HEK293 (cell line): ENCODE results near the gene DNAJA3.
A peak's percentile ranks its signal among the peaks of the same experiment; 100 is the strongest.

Source experiments
- GLI4 ChIP-seq: fragments of 450-650 bp; formaldehyde crosslinking; IDR thresholded peaks from 2 replicates; pipeline ENCODE4 v1.5.1; 2016; ENCODE audit warnings: missing biosample characterization, missing genetic modification characterization
- GLIS2 ChIP-seq: fragments of 450-650 bp; formaldehyde crosslinking; IDR thresholded peaks from 2 replicates; pipeline ENCODE4 v1.5.1; 2016; ENCODE audit warnings: missing biosample characterization, missing genetic modification characterization
- HOXD13 ChIP-seq: sonication (generic); formaldehyde crosslinking; IDR thresholded peaks from 2 replicates; pipeline ENCODE4 v1.8.0; 2022; ENCODE audit warnings: missing genetic modification reagents, borderline replicate concordance
- MYNN ChIP-seq: fragments of 450-650 bp; formaldehyde crosslinking; IDR thresholded peaks from 2 replicates; pipeline ENCODE4 v1.5.1; 2016; ENCODE audit warnings: missing biosample characterization, missing genetic modification characterization, borderline replicate concordance
- OSR2 ChIP-seq: fragments of 450-650 bp; formaldehyde crosslinking; IDR thresholded peaks from 2 replicates; pipeline ENCODE4 v1.5.1; 2016; ENCODE audit warnings: missing biosample characterization, missing genetic modification characterization
- OVOL3 ChIP-seq: fragments of 450-650 bp; formaldehyde crosslinking; IDR thresholded peaks from 2 replicates; pipeline ENCODE4 v1.5.1; 2016; ENCODE audit warnings: missing biosample characterization, missing genetic modification characterization
- PRDM1 ChIP-seq: fragments of 450-650 bp; formaldehyde crosslinking; IDR thresholded peaks from 2 replicates; pipeline ENCODE4; 2016; ENCODE audit warnings: missing biosample characterization, missing genetic modification characterization
- PRDM10 ChIP-seq: fragments of 450-650 bp; formaldehyde crosslinking; IDR thresholded peaks from 2 replicates; pipeline ENCODE4 v1.5.1; 2016; ENCODE audit warnings: missing biosample characterization, missing genetic modification characterization
- RBAK ChIP-seq: fragments of 450-650 bp; formaldehyde crosslinking; IDR thresholded peaks from 2 replicates; pipeline ENCODE4 v1.5.1; 2016; ENCODE audit warnings: missing biosample characterization, missing genetic modification characterization
- SETDB1 ChIP-seq: IDR thresholded peaks from one replicate; pipeline ENCODE4 v1.6.1; 2017; ENCODE audit warnings: mild to moderate bottlenecking, low read length, moderate library complexity, mixed read lengths; ENCODE audit not compliant: insufficient read length
- YY2 ChIP-seq: fragments of 450-650 bp; formaldehyde crosslinking; IDR thresholded peaks from 2 replicates; pipeline ENCODE4 v1.5.1; 2016; ENCODE audit warnings: missing biosample characterization, missing genetic modification characterization
- ZBTB6 ChIP-seq: fragments of 450-650 bp; formaldehyde crosslinking; IDR thresholded peaks from 2 replicates; pipeline ENCODE4 v1.5.1; 2017; ENCODE audit warnings: missing biosample characterization, missing genetic modification characterization
- ZFP3 ChIP-seq: fragments of 450-650 bp; formaldehyde crosslinking; IDR thresholded peaks from 2 replicates; pipeline ENCODE4 v1.5.1; 2016; ENCODE audit warnings: low read depth, missing biosample characterization, missing genetic modification characterization
- ZNF157 ChIP-seq: fragments of 450-650 bp; formaldehyde crosslinking; IDR thresholded peaks from 2 replicates; pipeline ENCODE4 v1.5.1; 2016; ENCODE audit warnings: missing biosample characterization, missing genetic modification characterization
- ZNF221 ChIP-seq: fragments of 450-650 bp; formaldehyde crosslinking; IDR thresholded peaks from 2 replicates; pipeline ENCODE4 v1.5.1; 2017; ENCODE audit warnings: missing biosample characterization, missing genetic modification characterization, borderline replicate concordance
- ZNF239 ChIP-seq: fragments of 450-650 bp; formaldehyde crosslinking; IDR thresholded peaks from 2 replicates; pipeline ENCODE4 v1.5.1; 2016; ENCODE audit warnings: missing biosample characterization, missing genetic modification characterization
- ZNF335 ChIP-seq: fragments of 450-650 bp; formaldehyde crosslinking; conservative IDR thresholded peaks from 2 replicates; pipeline ENCODE4 v1.5.1; 2016; ENCODE audit warnings: missing biosample characterization, missing genetic modification characterization
- ZNF366 ChIP-seq: fragments of 450-650 bp; formaldehyde crosslinking; conservative IDR thresholded peaks from 2 replicates; pipeline ENCODE4 v1.5.1; 2016; ENCODE audit warnings: missing biosample characterization, missing genetic modification characterization
- ZNF394 ChIP-seq: fragments of 450-650 bp; formaldehyde crosslinking; IDR thresholded peaks from 2 replicates; pipeline ENCODE4 v1.5.1; 2016; ENCODE audit warnings: missing biosample characterization, missing genetic modification characterization, mild to moderate bottlenecking, moderate library complexity, borderline replicate concordance
- ZNF501 ChIP-seq: fragments of 450-650 bp; formaldehyde crosslinking; IDR thresholded peaks from 2 replicates; pipeline ENCODE4 v1.5.1; 2016; ENCODE audit warnings: missing biosample characterization, missing genetic modification characterization
- ZNF510 ChIP-seq: fragments of 450-650 bp; formaldehyde crosslinking; IDR thresholded peaks from 2 replicates; pipeline ENCODE4 v1.5.1; 2018; ENCODE audit warnings: mild to moderate bottlenecking, missing genetic modification characterization, missing biosample characterization; ENCODE audit not compliant: insufficient replicate concordance
- ZNF555 ChIP-seq: fragments of 450-650 bp; formaldehyde crosslinking; conservative IDR thresholded peaks from 2 replicates; pipeline ENCODE4 v1.5.1; 2017; ENCODE audit warnings: missing biosample characterization, mild to moderate bottlenecking, missing genetic modification characterization, inconsistent platforms
- ZNF558 ChIP-seq: fragments of 450-650 bp; formaldehyde crosslinking; IDR thresholded peaks from 2 replicates; pipeline ENCODE4 v1.5.1; 2016; ENCODE audit warnings: missing biosample characterization, missing genetic modification characterization
- ZNF623 ChIP-seq: fragments of 450-650 bp; formaldehyde crosslinking; IDR thresholded peaks from 2 replicates; pipeline ENCODE4 v1.5.1; 2016; ENCODE audit warnings: missing biosample characterization, missing genetic modification characterization
- ZNF626 ChIP-seq: fragments of 450-650 bp; sonication (Bioruptor Pico); formaldehyde crosslinking; IDR thresholded peaks from 2 replicates; pipeline ENCODE4 v1.5.1; 2018; ENCODE audit warnings: missing biosample characterization, missing genetic modification characterization, inconsistent platforms
- ZNF677 ChIP-seq: fragments of 450-650 bp; IDR thresholded peaks from 2 replicates; pipeline ENCODE4 v1.5.0; 2018; ENCODE audit warnings: missing biosample characterization, mild to moderate bottlenecking, missing genetic modification characterization, moderate library complexity
- ZNF843 ChIP-seq: fragments of 450-650 bp; formaldehyde crosslinking; IDR thresholded peaks from 2 replicates; pipeline ENCODE4 v1.5.1; 2016; ENCODE audit warnings: missing biosample characterization, missing genetic modification characterization
- ZSCAN16 ChIP-seq: fragments of 450-650 bp; formaldehyde crosslinking; IDR thresholded peaks from 2 replicates; pipeline ENCODE4 v1.5.1; 2016; ENCODE audit warnings: missing biosample characterization, missing genetic modification characterization
- TF ChIP-seq, protein P1 (sequence below): fragments of 450-650 bp; formaldehyde crosslinking; IDR thresholded peaks from 2 replicates; pipeline ENCODE4 v1.5.1; 2016; ENCODE audit warnings: missing biosample characterization, missing genetic modification characterization, borderline replicate concordance
- TF ChIP-seq, protein P2 (sequence below): sonication (generic); formaldehyde crosslinking; IDR thresholded peaks from 2 replicates; pipeline ENCODE4 v1.8.1; 2022; ENCODE audit warnings: mild to moderate bottlenecking, moderate library complexity, missing genetic modification reagents

DNAJA3 gene

DNA sequence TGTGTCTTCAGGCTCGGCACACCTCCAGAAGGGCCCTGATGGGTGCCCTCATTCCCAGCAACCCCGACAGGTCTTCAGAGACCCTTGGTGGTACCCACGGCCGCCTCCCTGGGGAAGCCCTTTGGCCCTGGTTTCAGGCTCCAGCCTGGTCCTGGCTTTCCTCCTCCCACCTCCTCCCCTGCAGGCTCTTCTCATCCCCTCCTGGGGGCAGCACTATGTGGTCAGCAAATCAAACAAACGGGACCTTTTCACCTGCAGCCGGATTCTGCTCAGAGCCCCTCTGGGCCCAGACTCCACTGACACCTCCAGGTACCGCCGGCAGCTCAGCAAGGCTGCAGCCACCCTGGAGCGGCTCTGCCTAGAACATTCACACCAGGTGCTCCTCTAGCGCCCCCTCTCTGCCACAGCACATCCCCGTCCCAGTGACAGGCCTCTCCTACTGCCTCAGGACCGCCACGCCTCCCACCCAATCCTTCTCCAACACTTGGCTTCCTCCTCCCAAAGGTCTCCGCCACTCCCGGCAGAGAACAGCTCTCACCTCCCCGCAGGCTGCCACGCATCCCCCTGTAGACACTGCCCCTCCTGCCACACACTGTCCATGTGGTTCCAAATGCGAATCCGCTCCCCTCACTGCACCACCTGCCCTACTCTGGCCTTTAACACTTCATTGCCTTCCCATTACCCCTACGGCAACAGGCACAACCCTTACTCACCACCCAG lies 21.3 kb upstream of the DNAJA3 start (continued):
- TF ChIP-seq ZNF510 (tag by site-specific recombination): no peak
- no peak for TF ChIP-seq ZNF623 (tag by site-specific recombination)
- no peak for TF ChIP-seq ZNF626
- TF ChIP-seq ZNF157 (tag by site-specific recombination): no peak
- no peak for TF ChIP-seq ZNF335 (tag by site-specific recombination)
- TF ChIP-seq ZSCAN16 (tag by site-specific recombination): no peak
- TF ChIP-seq ZNF366 (tag by site-specific recombination): no peak
- no peak for TF ChIP-seq YY2 (tag by site-specific recombination)
- no peak for TF ChIP-seq RBAK (tag by site-specific recombination)
- no peak for TF ChIP-seq OVOL3
- no peak for TF ChIP-seq GLI4
- TF ChIP-seq, protein P1, sequence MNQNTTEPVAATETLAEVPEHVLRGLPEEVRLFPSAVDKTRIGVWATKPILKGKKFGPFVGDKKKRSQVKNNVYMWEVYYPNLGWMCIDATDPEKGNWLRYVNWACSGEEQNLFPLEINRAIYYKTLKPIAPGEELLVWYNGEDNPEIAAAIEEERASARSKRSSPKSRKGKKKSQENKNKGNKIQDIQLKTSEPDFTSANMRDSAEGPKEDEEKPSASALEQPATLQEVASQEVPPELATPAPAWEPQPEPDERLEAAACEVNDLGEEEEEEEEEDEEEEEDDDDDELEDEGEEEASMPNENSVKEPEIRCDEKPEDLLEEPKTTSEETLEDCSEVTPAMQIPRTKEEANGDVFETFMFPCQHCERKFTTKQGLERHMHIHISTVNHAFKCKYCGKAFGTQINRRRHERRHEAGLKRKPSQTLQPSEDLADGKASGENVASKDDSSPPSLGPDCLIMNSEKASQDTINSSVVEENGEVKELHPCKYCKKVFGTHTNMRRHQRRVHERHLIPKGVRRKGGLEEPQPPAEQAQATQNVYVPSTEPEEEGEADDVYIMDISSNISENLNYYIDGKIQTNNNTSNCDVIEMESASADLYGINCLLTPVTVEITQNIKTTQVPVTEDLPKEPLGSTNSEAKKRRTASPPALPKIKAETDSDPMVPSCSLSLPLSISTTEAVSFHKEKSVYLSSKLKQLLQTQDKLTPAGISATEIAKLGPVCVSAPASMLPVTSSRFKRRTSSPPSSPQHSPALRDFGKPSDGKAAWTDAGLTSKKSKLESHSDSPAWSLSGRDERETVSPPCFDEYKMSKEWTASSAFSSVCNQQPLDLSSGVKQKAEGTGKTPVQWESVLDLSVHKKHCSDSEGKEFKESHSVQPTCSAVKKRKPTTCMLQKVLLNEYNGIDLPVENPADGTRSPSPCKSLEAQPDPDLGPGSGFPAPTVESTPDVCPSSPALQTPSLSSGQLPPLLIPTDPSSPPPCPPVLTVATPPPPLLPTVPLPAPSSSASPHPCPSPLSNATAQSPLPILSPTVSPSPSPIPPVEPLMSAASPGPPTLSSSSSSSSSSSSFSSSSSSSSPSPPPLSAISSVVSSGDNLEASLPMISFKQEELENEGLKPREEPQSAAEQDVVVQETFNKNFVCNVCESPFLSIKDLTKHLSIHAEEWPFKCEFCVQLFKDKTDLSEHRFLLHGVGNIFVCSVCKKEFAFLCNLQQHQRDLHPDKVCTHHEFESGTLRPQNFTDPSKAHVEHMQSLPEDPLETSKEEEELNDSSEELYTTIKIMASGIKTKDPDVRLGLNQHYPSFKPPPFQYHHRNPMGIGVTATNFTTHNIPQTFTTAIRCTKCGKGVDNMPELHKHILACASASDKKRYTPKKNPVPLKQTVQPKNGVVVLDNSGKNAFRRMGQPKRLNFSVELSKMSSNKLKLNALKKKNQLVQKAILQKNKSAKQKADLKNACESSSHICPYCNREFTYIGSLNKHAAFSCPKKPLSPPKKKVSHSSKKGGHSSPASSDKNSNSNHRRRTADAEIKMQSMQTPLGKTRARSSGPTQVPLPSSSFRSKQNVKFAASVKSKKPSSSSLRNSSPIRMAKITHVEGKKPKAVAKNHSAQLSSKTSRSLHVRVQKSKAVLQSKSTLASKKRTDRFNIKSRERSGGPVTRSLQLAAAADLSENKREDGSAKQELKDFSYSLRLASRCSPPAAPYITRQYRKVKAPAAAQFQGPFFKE (tag by site-specific recombination): no peak
- no peak for TF ChIP-seq ZNF239 (tag by site-specific recombination)
- TF ChIP-seq ZNF558 (tag by site-specific recombination): no peak
- TF ChIP-seq HOXD13 (CRISPR knock-in tag): no peak
- no peak for TF ChIP-seq GLIS2 (tag by site-specific recombination)
- TF ChIP-seq MYNN (tag by site-specific recombination): no peak
- TF ChIP-seq ZNF501 (tag by site-specific recombination): no peak
- TF ChIP-seq ZFP3 (tag by site-specific recombination): no peak
- no peak for TF ChIP-seq OSR2 (tag by site-specific recombination)
- TF ChIP-seq ZNF843: no peak
- peak; percentile 43; the same call in 1 of the 2 replicates for TF ChIP-seq ZNF394 (tag by site-specific recombination)
- TF ChIP-seq, protein P2, sequence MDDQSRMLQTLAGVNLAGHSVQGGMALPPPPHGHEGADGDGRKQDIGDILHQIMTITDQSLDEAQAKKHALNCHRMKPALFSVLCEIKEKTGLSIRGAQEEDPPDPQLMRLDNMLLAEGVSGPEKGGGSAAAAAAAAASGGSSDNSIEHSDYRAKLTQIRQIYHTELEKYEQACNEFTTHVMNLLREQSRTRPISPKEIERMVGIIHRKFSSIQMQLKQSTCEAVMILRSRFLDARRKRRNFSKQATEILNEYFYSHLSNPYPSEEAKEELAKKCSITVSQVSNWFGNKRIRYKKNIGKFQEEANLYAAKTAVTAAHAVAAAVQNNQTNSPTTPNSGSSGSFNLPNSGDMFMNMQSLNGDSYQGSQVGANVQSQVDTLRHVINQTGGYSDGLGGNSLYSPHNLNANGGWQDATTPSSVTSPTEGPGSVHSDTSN (CRISPR knock-in tag): no peak
- no peak for TF ChIP-seq PRDM1 (tag by site-specific recombination)
- no peak for TF ChIP-seq ZNF677 (tag by site-specific recombination)
- TF ChIP-seq ZNF555: no peak
- no peak for TF ChIP-seq ZBTB6 (tag by site-specific recombination)
- TF ChIP-seq ZNF221 (tag by site-specific recombination): no peak
- TF ChIP-seq PRDM10 (tag by site-specific recombination): no peak
- TF ChIP-seq SETDB1: no peak
